GM21723 (cell line): Measurements from ENCODE around the gene ZBTB2.
"Not testable (repeated sequence)": the region's sequence is repeated elsewhere in the genome, so short reads cannot be mapped to it uniquely, and the experiment has no call there.

Source experiments
- ATAC-seq: cut with Tn5 transposase; IDR thresholded peaks from one replicate; pipeline ENCODE4 v1.9.1; 2021; ENCODE audit warnings: mild to moderate bottlenecking, moderate library complexity; ENCODE audit not compliant: unreplicated experiment

The ZBTB2 gene

GRCh38 chr6:151339369-151339768, 52.0 kb downstream of the ZBTB2 start:
- no peak for ATAC-seq

GRCh38 chr6:151338651-151339200, 52.6 kb downstream of the ZBTB2 start:
- ATAC-seq: no peak

- no peak for ATAC-seq
These were observed 55.4 kb downstream of the ZBTB2 start for GRCh38 chr6:151335930-151336329.

GRCh38 chr6:151330130-151330696, 61.1 kb downstream of the ZBTB2 start:
- ATAC-seq: no peak

- ATAC-seq: no peak
These were observed 64.3 kb downstream of the ZBTB2 start for GRCh38 chr6:151327101-151327500.

- ATAC-seq: no peak
These were observed 65.1 kb downstream of the ZBTB2 start for GRCh38 chr6:151326116-151326825.

- no peak for ATAC-seq
These were observed 66.0 kb downstream of the ZBTB2 start for GRCh38 chr6:151325075-151326050.

GRCh38 chr6:151324488-151324825, 66.9 kb downstream of the ZBTB2 start:
- peak; percentile 15 for ATAC-seq

GRCh38 chr6:151323791-151324487, 67.4 kb downstream of the ZBTB2 start:
- peak; percentile 84 for ATAC-seq

GRCh38 chr6:151322570-151322969, 68.8 kb downstream of the ZBTB2 start:
- ATAC-seq: no peak

- no peak for ATAC-seq
These were observed 69.9 kb downstream of the ZBTB2 start for GRCh38 chr6:151321438-151321837.

- ATAC-seq: no peak
These were observed 71.2 kb downstream of the ZBTB2 start for GRCh38 chr6:151320140-151320539.

- no peak for ATAC-seq
These were observed 73.4 kb downstream of the ZBTB2 start for GRCh38 chr6:151317995-151318365.

- no peak for ATAC-seq
These were observed 74.0 kb downstream of the ZBTB2 start for GRCh38 chr6:151317103-151317994.

GRCh38 chr6:151315661-151316060, 75.7 kb downstream of the ZBTB2 start:
- not testable (repeated sequence) for ATAC-seq
